IMR-90 (cell line): ENCODE data around the gene CSH2. TPM values are rescaled to one million over a fixed set of nuclear protein-coding genes. Genes with fewer than 3 reads are reported as not detected.

Experiments
- ATAC-seq: fragments of 200-7000 bp; cut with Tn5 transposase; 2 replicates; pipeline ENCODE4 v1.9.1; 2020; ENCODE audit warnings: low read depth, mild to moderate bottlenecking, moderate library complexity
- BruUV-seq: library from RNA; stranded (reverse); fragments of 400-500 nt; replicated peaks from 2 replicates; lab custom pipeline; 2021; lab: Mats Ljungman, UMichigan
- CTCF ChIA-PET: fragments of 300-600 bp; formaldehyde crosslinking; extraction: SDS; loops from one replicate; lab custom pipeline; 2021; ENCODE audit warnings: antibody characterized with exemption; lab: Yijun Ruan, JAX
- POLR2A ChIA-PET: fragments of 300-600 bp; sonication (Branson Sonifier 250); formaldehyde crosslinking; loops from one replicate; lab custom pipeline; 2022; ENCODE audit warnings: antibody characterized with exemption; ENCODE audit not compliant: unreplicated experiment; lab: Charles Lee
- DNase-seq: peaks from one replicate; pipeline ENCODE4 v3.0.0; 2013
- H2AFZ ChIP-seq: replicated peaks from 2 replicates; pipeline ENCODE3; 2013; ENCODE audit warnings: low read length, mild to moderate bottlenecking; ENCODE audit not compliant: poor library complexity
- H2AK5ac ChIP-seq: 2 replicates; pipeline ENCODE4 v1.6.1; 2013; ENCODE audit warnings: low read depth, low read length, inconsistent platforms
- H2AK9ac ChIP-seq: replicated peaks from 2 replicates; pipeline ENCODE3; 2013; ENCODE audit warnings: mild to moderate bottlenecking, low read depth, low read length, moderate library complexity; ENCODE audit not compliant: poor library complexity
- H2BK120ac ChIP-seq: 2 replicates; pipeline ENCODE4 v1.6.1; 2013; ENCODE audit warnings: low read depth, low read length, inconsistent platforms
- H2BK15ac ChIP-seq: 3 replicates; pipeline ENCODE4 v1.6.1; 2013; ENCODE audit warnings: low read depth, low read length, inconsistent platforms
- H2BK20ac ChIP-seq: 2 replicates; pipeline ENCODE4 v1.6.1; 2013; ENCODE audit warnings: low read depth, mild to moderate bottlenecking, inconsistent platforms, low read length, moderate library complexity
- H2BK5ac ChIP-seq: 2 replicates; pipeline ENCODE4 v1.6.1; 2013; ENCODE audit warnings: mild to moderate bottlenecking, low read depth, low read length, inconsistent platforms; ENCODE audit not compliant: poor library complexity, severe bottlenecking
- H3K14ac ChIP-seq: replicated peaks from 2 replicates; pipeline ENCODE4 v1.6.1; 2013; ENCODE audit warnings: low read depth, low read length, inconsistent platforms
- H3K18ac ChIP-seq: 2 replicates; pipeline ENCODE4 v1.6.1; 2013; ENCODE audit warnings: low read depth, low read length, control low read depth
- H3K23ac ChIP-seq: 2 replicates; pipeline ENCODE4 v1.6.1; 2013; ENCODE audit warnings: low read depth, low read length, inconsistent platforms
- H3K27ac ChIP-seq: 2 replicates; pipeline ENCODE4 v1.5.1; 2013; ENCODE audit warnings: mild to moderate bottlenecking, control low read depth, low read length; ENCODE audit not compliant: insufficient read depth
- H3K27me3 ChIP-seq: 2 replicates; pipeline ENCODE4 v1.6.1; 2013; ENCODE audit warnings: low read length; ENCODE audit not compliant: control insufficient read depth, insufficient read depth
- H3K36me3 ChIP-seq: 2 replicates; pipeline ENCODE4 v1.6.1; 2013; ENCODE audit warnings: low read length, mixed read lengths; ENCODE audit not compliant: control insufficient read depth, insufficient read depth
- H3K4ac ChIP-seq: 2 replicates; pipeline ENCODE4 v1.6.1; 2013; ENCODE audit warnings: low read depth, low read length, inconsistent platforms
- H3K4me1 ChIP-seq: 2 replicates; pipeline ENCODE4 v1.6.1; 2013; ENCODE audit warnings: low read length, mixed read lengths; ENCODE audit not compliant: control insufficient read depth, insufficient read depth
- H3K4me2 ChIP-seq: 2 replicates; pipeline ENCODE4 v1.6.1; 2013; ENCODE audit warnings: low read depth, mild to moderate bottlenecking, control low read depth, low read length, moderate library complexity
- H3K4me3 ChIP-seq: 2 replicates; pipeline ENCODE4 v1.5.1; 2013; ENCODE audit warnings: low read depth, mild to moderate bottlenecking, control low read depth, low read length, moderate library complexity; ENCODE audit not compliant: insufficient read depth
- H3K56ac ChIP-seq: 2 replicates; pipeline ENCODE4 v1.6.1; 2013; ENCODE audit warnings: low read length, inconsistent platforms; ENCODE audit not compliant: insufficient read depth; ENCODE audit errors: extremely low read depth
- H3K79me1 ChIP-seq, 2 experiments: 2 replicates each; pipeline ENCODE4 v1.6.1; 2013; ENCODE audit warnings: low read length in 2 of 2, inconsistent platforms in 1 of 2, low read depth in 1 of 2
- H3K9ac ChIP-seq: 2 replicates; pipeline ENCODE4 v1.6.1; 2013; ENCODE audit warnings: low read depth, low read length, control low read depth
- H3K9me1 ChIP-seq: 2 replicates; pipeline ENCODE4 v1.6.1; 2013; ENCODE audit warnings: low read length, inconsistent platforms; ENCODE audit not compliant: insufficient read depth
- H3K9me3 ChIP-seq: 2 replicates; pipeline ENCODE4 v1.6.1; 2013; ENCODE audit warnings: low read length; ENCODE audit not compliant: control insufficient read depth, insufficient read depth
- H4K20me1 ChIP-seq: 2 replicates; pipeline ENCODE4 v1.6.1; 2013; ENCODE audit warnings: low read length, inconsistent platforms; ENCODE audit not compliant: insufficient read depth
- H4K5ac ChIP-seq: 2 replicates; pipeline ENCODE4 v1.6.1; 2013; ENCODE audit warnings: mild to moderate bottlenecking, low read depth, low read length, control low read depth
- H4K8ac ChIP-seq, 2 experiments: 2 replicates each; pipeline ENCODE4 v1.6.1; 2013; ENCODE audit warnings: low read depth in 2 of 2, low read length in 2 of 2, control low read depth in 1 of 2, inconsistent platforms in 1 of 2
- H4K91ac ChIP-seq: 2 replicates; pipeline ENCODE4 v1.6.1; 2013; ENCODE audit warnings: low read depth, low read length, inconsistent platforms; ENCODE audit not compliant: insufficient read depth
- CHD1 ChIP-seq: IDR thresholded peaks from 2 replicates; pipeline ENCODE4 v1.6.1; 2012; ENCODE audit warnings: low read depth, low read length, improper control_type of control experiment
- MAFK ChIP-seq: IDR thresholded peaks from 2 replicates; pipeline ENCODE4 v1.6.1; 2012; ENCODE audit warnings: low read depth, low read length, improper control_type of control experiment
- POLR2A ChIP-seq: IDR thresholded peaks from 2 replicates; pipeline ENCODE4 v1.6.1; 2012; ENCODE audit warnings: mild to moderate bottlenecking, low read depth, low read length
- RAD21 ChIP-seq: IDR thresholded peaks from 2 replicates; pipeline ENCODE4 v1.6.1; 2012; ENCODE audit warnings: low read length, improper control_type of control experiment
- SMC3 ChIP-seq: fragments of 150-350 bp; IDR thresholded peaks from 2 replicates; pipeline ENCODE4 v1.6.1; 2016; ENCODE audit warnings: low read depth, mild to moderate bottlenecking, antibody characterized with exemption, low read length, moderate library complexity
- WGBS, 2 experiments: methylation state at CpG; one replicate each; pipeline versions ENCODE4 v1.1.5 to v1.1.7; 2013; ENCODE audit warnings: missing lambda C conversion rate in 2 of 2; ENCODE audit not compliant: insufficient read length in 1 of 2; ENCODE audit errors: extremely low coverage in 2 of 2; 5-methylcytosine and 5-hydroxymethylcytosine counted together
- dilution Hi-C: fragments of 300-500 bp; cut with HindIII; formaldehyde crosslinking; loops from one replicate; pipeline ENCODE4 v1.14.3; 2018; ENCODE audit warnings: low sequenced_read_pairs; ENCODE audit not compliant: unreplicated experiment
- in situ Hi-C: fragments of 300-500 bp; cut with MboI; formaldehyde crosslinking; loops from 3 replicates; pipeline ENCODE4 v1.14.3; 2019; ENCODE audit warnings: low sequenced_read_pairs, inconsistent platforms, mixed read lengths
- intact Hi-C: fragments of 100-400 bp; cut with micrococcal nuclease; formaldehyde crosslinking; loops from 2 replicates; pipeline ENCODE4 v1.10.0; 2022
- polyA plus RNA-seq, 3 experiments: library from polyadenylated mRNA; depleted of rRNA; stranded (reverse); fragments of >200 nt; gene quantifications; 2 replicates each; pipeline ENCODE4 v1.2.3, GENCODE V29; 2012; ENCODE audit warnings: low replicate concordance in 1 of 3
- total RNA-seq: library from RNA; depleted of rRNA; stranded (reverse); fragments of >200 nt; gene quantifications from 2 replicates; pipeline ENCODE4 v1.2.3, GENCODE V29; 2012
- TF ChIP-seq, protein P1 (sequence below): conservative IDR thresholded peaks from 2 replicates; pipeline ENCODE4 v1.5.1; 2012; ENCODE audit warnings: mild to moderate bottlenecking, low read depth, low read length, improper control_type of control experiment
- TF ChIP-seq, protein P2 (sequence below): fragments of 150-350 bp; IDR thresholded peaks from 2 replicates; pipeline ENCODE4 v1.6.1; 2017; ENCODE audit warnings: mild to moderate bottlenecking, antibody characterized with exemption, low read length, low read depth

CSH2 gene
- total and polyA plus RNA-seq, 2 of the 4 experiments (the other 2 are of a cell fraction): not detected

DNA sequence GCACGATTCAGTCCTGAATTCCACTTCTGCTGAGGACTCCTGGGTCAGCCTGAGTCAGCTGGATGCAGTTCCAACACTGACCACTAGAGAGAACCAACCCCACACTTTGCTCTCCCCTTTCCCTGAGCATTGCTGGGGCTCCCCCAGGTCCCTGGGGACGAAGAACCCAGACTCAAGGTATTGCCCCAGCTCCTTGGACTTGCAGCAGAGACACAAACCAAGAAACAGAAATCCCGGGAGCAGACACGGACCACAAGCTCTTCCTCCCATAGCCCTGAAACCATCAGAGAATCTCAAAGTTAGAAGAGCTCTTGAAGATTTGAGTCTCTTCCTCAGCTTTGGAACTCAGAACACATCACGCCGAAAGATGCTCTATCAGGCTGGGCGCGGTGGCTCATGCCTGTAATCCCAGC is 45.8 kb upstream of the CSH2 start:
- intact Hi-C loops: loop anchor here (1.0 to 10.0 kb wide), 5 partner anchors 27 to 365 kb away; no protein-coding TSS in a partner anchor
- H2BK15ac ChIP-seq: no peak overlapping the region
- 64% methylated on average over 5 of the region's 8 CpGs; no CpG with 5 or more reads in 1 of the 2 experiments for WGBS, 2 experiments
- no peak overlapping the region for H2BK120ac ChIP-seq
- no peak overlapping the region for H2AK5ac ChIP-seq
- H3K79me1 ChIP-seq: no peaks in the 10 kb centered on the region
- H3K36me3 ChIP-seq: no peaks in the 10 kb centered on the region
- H3K14ac ChIP-seq: no peak overlapping the region
- BruUV-seq: no TSS peak
- H3K4me2 ChIP-seq: no peak overlapping the region
- H3K9ac ChIP-seq: no peak overlapping the region
- no peak overlapping the region for H2BK20ac ChIP-seq
- H3K23ac ChIP-seq: no peak overlapping the region
- H3K27me3 ChIP-seq: peaks cover 27% of the 10 kb centered on the region
- CTCF ChIA-PET: interaction anchor here (0.7 to 2.7 kb wide), 12 partner anchors 9 to 214 kb away, joined by 3 to 21 read pairs (median 5); partner anchors contain the start of gene ICAM2
- no peak overlapping the region for H3K4ac ChIP-seq
- H2AK9ac ChIP-seq: no peak overlapping the region
- H3K27ac ChIP-seq: no peak overlapping the region
- ATAC-seq (peak; percentile 100), DNase-seq (peak; percentile 51)
- no peaks in the 10 kb centered on the region for H4K20me1 ChIP-seq
- no peak overlapping the region for H2BK5ac ChIP-seq
- TF ChIP-seq, protein P1, sequence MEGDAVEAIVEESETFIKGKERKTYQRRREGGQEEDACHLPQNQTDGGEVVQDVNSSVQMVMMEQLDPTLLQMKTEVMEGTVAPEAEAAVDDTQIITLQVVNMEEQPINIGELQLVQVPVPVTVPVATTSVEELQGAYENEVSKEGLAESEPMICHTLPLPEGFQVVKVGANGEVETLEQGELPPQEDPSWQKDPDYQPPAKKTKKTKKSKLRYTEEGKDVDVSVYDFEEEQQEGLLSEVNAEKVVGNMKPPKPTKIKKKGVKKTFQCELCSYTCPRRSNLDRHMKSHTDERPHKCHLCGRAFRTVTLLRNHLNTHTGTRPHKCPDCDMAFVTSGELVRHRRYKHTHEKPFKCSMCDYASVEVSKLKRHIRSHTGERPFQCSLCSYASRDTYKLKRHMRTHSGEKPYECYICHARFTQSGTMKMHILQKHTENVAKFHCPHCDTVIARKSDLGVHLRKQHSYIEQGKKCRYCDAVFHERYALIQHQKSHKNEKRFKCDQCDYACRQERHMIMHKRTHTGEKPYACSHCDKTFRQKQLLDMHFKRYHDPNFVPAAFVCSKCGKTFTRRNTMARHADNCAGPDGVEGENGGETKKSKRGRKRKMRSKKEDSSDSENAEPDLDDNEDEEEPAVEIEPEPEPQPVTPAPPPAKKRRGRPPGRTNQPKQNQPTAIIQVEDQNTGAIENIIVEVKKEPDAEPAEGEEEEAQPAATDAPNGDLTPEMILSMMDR: peak; percentile 86
- TF ChIP-seq POLR2A (no peak), CHD1 (no peak), RAD21 (peak; percentile 88), MAFK (0 out of 2 replicates have a peak, but pooled peaks have one; percentile 6), SMC3 (peak; percentile 74)
- TF ChIP-seq, protein P2, sequence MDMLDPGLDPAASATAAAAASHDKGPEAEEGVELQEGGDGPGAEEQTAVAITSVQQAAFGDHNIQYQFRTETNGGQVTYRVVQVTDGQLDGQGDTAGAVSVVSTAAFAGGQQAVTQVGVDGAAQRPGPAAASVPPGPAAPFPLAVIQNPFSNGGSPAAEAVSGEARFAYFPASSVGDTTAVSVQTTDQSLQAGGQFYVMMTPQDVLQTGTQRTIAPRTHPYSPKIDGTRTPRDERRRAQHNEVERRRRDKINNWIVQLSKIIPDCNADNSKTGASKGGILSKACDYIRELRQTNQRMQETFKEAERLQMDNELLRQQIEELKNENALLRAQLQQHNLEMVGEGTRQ: no peak
- no peaks in the 10 kb centered on the region for H3K4me1 ChIP-seq
- no peaks in the 10 kb centered on the region for H3K9me3 ChIP-seq
- H4K91ac ChIP-seq: no peak overlapping the region
- H3K4me3 ChIP-seq: no peak overlapping the region
- in situ Hi-C loops: loop anchor here (5.0 to 10.0 kb wide), 3 partner anchors 105 to 365 kb away; partner anchors contain the start of genes ERN1 and ICAM2
- H3K56ac ChIP-seq: no peak overlapping the region
- no peak overlapping the region for H3K18ac ChIP-seq
- dilution Hi-C loops: no loop called here
- H4K8ac ChIP-seq: no peak overlapping the region
- peak overlapping the region; percentile 2 for H2AFZ ChIP-seq
- no peaks in the 10 kb centered on the region for H3K9me1 ChIP-seq
- H4K5ac ChIP-seq: no peak overlapping the region
- POLR2A ChIA-PET: no interaction called here
